ENCODE measurements around the gene MRPL2. TPM values are rescaled to one million over a fixed set of nuclear protein-coding genes. Genes with fewer than 3 reads are reported as not detected.
"Not testable (repeated sequence)": the region's sequence is repeated elsewhere in the genome, so short reads cannot be mapped to it uniquely, and the experiment has no call there.

Gene MRPL2
- total and polyA plus RNA-seq, 4 donors, result 19.6 to 73.9 (median 44.7) TPM

DNA sequence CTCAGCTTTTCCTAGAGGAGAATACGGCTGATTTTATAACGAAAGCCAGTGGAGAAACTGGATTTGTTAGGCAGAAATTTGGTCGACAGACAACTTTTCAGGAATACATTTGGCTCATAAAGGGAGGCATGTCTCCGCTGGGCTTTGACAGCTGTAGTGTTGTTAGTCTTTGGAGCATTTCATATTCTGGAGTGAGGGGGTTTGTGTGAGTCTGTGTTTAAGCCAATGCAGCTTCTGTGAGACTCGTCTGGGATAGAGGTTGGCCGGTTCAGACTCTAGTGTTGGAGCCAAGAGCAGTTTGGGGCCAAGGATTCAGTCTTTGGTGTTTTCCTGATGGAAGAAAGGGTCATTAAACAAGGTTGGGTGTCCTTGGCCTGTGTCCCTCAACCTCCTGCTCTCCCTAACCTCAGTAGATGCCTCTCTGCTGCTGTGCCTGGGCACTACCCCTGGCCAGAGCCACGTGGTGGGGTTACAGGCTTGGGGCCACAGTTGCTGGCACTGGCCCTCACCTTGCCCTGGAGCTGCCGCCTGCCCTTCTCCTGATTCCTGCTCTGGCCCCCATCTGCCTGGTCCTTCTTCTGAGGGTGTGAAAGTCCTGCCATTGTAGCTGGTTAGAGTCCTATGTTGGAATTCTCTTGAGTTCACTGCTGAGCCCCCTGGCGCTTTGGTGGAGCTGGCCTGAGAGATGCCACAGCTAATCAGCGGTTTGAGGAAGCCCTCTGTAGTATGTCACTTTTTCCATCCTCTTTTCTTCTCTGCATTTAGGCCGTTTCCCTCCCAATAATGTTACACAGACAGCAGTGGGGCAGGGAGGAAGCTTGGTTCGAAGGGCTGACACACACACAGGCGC, 23.8 kb upstream of the MRPL2 start (continued):
- TF ChIP-seq, protein P1, sequence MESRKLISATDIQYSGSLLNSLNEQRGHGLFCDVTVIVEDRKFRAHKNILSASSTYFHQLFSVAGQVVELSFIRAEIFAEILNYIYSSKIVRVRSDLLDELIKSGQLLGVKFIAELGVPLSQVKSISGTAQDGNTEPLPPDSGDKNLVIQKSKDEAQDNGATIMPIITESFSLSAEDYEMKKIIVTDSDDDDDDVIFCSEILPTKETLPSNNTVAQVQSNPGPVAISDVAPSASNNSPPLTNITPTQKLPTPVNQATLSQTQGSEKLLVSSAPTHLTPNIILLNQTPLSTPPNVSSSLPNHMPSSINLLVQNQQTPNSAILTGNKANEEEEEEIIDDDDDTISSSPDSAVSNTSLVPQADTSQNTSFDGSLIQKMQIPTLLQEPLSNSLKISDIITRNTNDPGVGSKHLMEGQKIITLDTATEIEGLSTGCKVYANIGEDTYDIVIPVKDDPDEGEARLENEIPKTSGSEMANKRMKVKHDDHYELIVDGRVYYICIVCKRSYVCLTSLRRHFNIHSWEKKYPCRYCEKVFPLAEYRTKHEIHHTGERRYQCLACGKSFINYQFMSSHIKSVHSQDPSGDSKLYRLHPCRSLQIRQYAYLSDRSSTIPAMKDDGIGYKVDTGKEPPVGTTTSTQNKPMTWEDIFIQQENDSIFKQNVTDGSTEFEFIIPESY (IDR thresholded peaks at IDR 0.05), result no peak
- TF ChIP-seq SP1 (IDR thresholded peaks at IDR 0.05), result no peak

DNA sequence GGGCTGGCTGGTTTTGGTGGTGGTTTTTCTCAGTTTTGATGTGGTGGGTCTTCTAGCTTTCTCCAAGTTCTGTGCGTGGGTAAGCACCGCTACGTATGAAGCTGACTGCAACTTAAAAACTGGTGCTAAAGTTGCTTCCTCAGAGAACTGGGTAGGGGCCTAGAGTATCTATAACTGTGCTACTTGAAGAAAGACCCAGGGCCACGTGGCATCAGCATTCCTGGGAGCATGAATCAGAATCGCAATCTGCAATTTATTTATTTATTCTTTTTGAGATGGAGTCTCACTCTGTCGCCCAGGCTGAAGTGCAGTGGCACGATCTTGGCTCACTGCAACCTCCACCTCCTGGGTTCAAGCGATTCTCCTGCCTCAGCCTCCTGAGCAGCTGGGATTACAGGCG, 22.7 kb upstream of the MRPL2 start:
- not testable (repeated sequence) for H3K27ac ChIP-seq (ENCODE audit: low read depth in 1 of 2, low read length in 2 of 2); H3K9ac ChIP-seq (ENCODE audit: low read depth in 1 of 2, low read length in 2 of 2); H3K4me3 ChIP-seq (ENCODE audit: low read depth in 1 of 3, low read length in 3 of 3); DNase-seq (ENCODE audit: low spot score); H3K4me1 ChIP-seq (ENCODE audit: control insufficient read depth in 4 of 4, insufficient read depth in 4 of 4, low read length in 3 of 4); H3K36me3 ChIP-seq (ENCODE audit: control insufficient read depth in 4 of 4, insufficient read depth in 3 of 4, low read depth in 1 of 4, low read length in 3 of 4); H3K9me3 ChIP-seq (ENCODE audit: control insufficient read depth in 4 of 4, low read length in 3 of 4); H3K27me3 ChIP-seq (ENCODE audit: control insufficient read depth in 4 of 4, insufficient read depth in 4 of 4, low read length in 3 of 4)
- 91% methylated on average over 9 of the region's 9 CpGs for WGBS

DNA sequence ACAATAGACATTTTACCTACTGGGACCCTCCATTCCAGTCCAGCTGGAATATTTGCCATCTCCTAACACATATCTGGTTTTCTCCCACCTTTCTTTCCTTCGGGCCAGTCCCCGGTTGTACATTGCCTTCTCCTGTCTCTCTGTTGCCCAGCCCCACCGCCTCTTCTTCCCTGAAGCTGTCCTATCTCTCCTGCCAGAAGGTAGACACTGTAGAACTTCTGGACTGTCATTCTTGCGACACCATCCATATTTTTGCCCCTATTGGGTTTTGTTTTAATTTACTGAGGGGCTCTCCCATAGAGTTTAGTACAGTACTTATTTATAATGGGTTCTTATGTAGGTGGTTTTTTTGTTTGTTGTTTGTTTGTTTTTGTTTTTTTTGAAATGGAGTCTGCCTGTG, 21.8 kb upstream of the MRPL2 start:
- WGBS, result 92% methylated on average over 4 of the region's 4 CpGs
- H3K9ac ChIP-seq (ENCODE audit: low read depth in 1 of 2, low read length in 2 of 2), result no peak overlapping the region

DNA sequence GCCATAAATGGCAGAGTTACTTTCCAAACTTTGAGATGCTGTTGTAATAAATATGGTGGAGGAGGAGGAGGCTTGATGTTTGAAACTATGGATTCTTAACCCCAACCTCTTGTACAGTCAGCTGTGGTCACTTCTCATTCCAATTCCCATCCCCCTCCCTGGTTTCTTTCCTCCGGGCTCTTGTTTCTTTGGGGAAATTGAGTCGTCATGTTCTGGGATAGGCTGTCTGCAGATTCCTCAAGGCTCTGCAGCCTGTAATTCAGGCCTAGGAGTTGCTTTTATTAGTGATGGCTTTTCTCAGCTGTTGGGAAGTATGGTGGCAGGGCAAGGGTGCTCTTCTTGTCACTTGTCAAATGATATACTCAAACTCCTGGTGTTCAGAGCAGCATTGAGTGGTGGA, 19.5 kb upstream of the MRPL2 start:
- 95% methylated on average over 2 of the region's 2 CpGs for WGBS
- H3K27me3 ChIP-seq (ENCODE audit: control insufficient read depth in 4 of 4, insufficient read depth in 4 of 4, low read length in 3 of 4), result no peaks in the 10 kb centered on the region
- peaks cover 4 to 16% (median 7%) of the 10 kb centered on the region in 4 donors for H3K4me1 ChIP-seq (ENCODE audit: control insufficient read depth in 4 of 4, insufficient read depth in 4 of 4, low read length in 3 of 4)
- no peak for DNase-seq (ENCODE audit: low spot score)
- H3K36me3 ChIP-seq (ENCODE audit: control insufficient read depth in 4 of 4, insufficient read depth in 3 of 4, low read depth in 1 of 4, low read length in 3 of 4), result peaks cover 0 to 11% (median 8%) of the 10 kb centered on the region in 4 donors
- H3K9ac ChIP-seq (ENCODE audit: low read depth in 1 of 2, low read length in 2 of 2), result no peak overlapping the region
- no peak overlapping the region for H3K4me3 ChIP-seq (ENCODE audit: low read depth in 1 of 3, low read length in 3 of 3)
- H3K9me3 ChIP-seq (ENCODE audit: control insufficient read depth in 4 of 4, low read length in 3 of 4), result no peaks in the 10 kb centered on the region
- H3K27ac ChIP-seq (ENCODE audit: low read depth in 1 of 2, low read length in 2 of 2), result no peak overlapping the region
- TF ChIP-seq, protein P2, sequence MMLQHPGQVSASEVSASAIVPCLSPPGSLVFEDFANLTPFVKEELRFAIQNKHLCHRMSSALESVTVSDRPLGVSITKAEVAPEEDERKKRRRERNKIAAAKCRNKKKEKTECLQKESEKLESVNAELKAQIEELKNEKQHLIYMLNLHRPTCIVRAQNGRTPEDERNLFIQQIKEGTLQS (IDR thresholded peaks at IDR 0.05), result no peak
- no peak for TF ChIP-seq RXRA (IDR thresholded peaks at IDR 0.05)
- TF ChIP-seq HNF4G (IDR thresholded peaks at IDR 0.05), result no peak
- TF ChIP-seq GABPA (IDR thresholded peaks at IDR 0.05 in 1 of 2, conservative IDR thresholded peaks at IDR 0.05 in 1 of 2), result no peak
- TF ChIP-seq, protein P1 (IDR thresholded peaks at IDR 0.05), result no peak
- TF ChIP-seq FOXA1 (IDR thresholded peaks at IDR 0.05), result no peak
- no peak for TF ChIP-seq JUND (IDR thresholded peaks at IDR 0.05)
- TF ChIP-seq, protein P3, sequence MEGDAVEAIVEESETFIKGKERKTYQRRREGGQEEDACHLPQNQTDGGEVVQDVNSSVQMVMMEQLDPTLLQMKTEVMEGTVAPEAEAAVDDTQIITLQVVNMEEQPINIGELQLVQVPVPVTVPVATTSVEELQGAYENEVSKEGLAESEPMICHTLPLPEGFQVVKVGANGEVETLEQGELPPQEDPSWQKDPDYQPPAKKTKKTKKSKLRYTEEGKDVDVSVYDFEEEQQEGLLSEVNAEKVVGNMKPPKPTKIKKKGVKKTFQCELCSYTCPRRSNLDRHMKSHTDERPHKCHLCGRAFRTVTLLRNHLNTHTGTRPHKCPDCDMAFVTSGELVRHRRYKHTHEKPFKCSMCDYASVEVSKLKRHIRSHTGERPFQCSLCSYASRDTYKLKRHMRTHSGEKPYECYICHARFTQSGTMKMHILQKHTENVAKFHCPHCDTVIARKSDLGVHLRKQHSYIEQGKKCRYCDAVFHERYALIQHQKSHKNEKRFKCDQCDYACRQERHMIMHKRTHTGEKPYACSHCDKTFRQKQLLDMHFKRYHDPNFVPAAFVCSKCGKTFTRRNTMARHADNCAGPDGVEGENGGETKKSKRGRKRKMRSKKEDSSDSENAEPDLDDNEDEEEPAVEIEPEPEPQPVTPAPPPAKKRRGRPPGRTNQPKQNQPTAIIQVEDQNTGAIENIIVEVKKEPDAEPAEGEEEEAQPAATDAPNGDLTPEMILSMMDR (IDR thresholded peaks at IDR 0.05; ENCODE audit: low read depth, low read length, missing input control), result no peak
- TF ChIP-seq RAD21 (IDR thresholded peaks at IDR 0.05), result no peak
- TF ChIP-seq, protein P4, sequence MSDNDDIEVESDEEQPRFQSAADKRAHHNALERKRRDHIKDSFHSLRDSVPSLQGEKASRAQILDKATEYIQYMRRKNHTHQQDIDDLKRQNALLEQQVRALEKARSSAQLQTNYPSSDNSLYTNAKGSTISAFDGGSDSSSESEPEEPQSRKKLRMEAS (IDR thresholded peaks at IDR 0.05), result no peak
- TF ChIP-seq HNF4A (conservative IDR thresholded peaks at IDR 0.05), result no peak
- no peak for TF ChIP-seq YY1 (IDR thresholded peaks at IDR 0.05)

More for the DNA sequence above, 21.8 kb upstream of the MRPL2 start:
- H3K27me3 ChIP-seq (ENCODE audit: control insufficient read depth in 4 of 4, insufficient read depth in 4 of 4, low read length in 3 of 4), result no peaks in the 10 kb centered on the region
- H3K27ac ChIP-seq (ENCODE audit: low read depth in 1 of 2, low read length in 2 of 2), result no peak overlapping the region
- H3K4me1 ChIP-seq (ENCODE audit: control insufficient read depth in 4 of 4, insufficient read depth in 4 of 4, low read length in 3 of 4), result peaks cover 0 to 8% (median 4%) of the 10 kb centered on the region in 4 donors
- no peak for DNase-seq (ENCODE audit: low spot score)
- no peaks in the 10 kb centered on the region for H3K9me3 ChIP-seq (ENCODE audit: control insufficient read depth in 4 of 4, low read length in 3 of 4)
- H3K36me3 ChIP-seq (ENCODE audit: control insufficient read depth in 4 of 4, insufficient read depth in 3 of 4, low read depth in 1 of 4, low read length in 3 of 4), result no peaks in the 10 kb centered on the region
- TF ChIP-seq SP1 (IDR thresholded peaks at IDR 0.05), result no peak
- TF ChIP-seq, protein P3 (IDR thresholded peaks at IDR 0.05; ENCODE audit: low read depth, low read length, missing input control), result no peak
- TF ChIP-seq YY1 (IDR thresholded peaks at IDR 0.05), result no peak
- TF ChIP-seq RAD21 (IDR thresholded peaks at IDR 0.05), result no peak
- TF ChIP-seq HNF4G (IDR thresholded peaks at IDR 0.05), result no peak
- TF ChIP-seq FOXA2 (IDR thresholded peaks at IDR 0.05), result no peak
- H3K4me3 ChIP-seq (ENCODE audit: low read depth in 1 of 3, low read length in 3 of 3), result no peak overlapping the region

Data from liver (tissue), 9 donors.